Measurements from ENCODE around the gene VSTM5.

VSTM5 gene

GRCh38 chr11:93840180-93840579 is 10.2 kb downstream of the VSTM5 start:
- in situ Hi-C loops (cut with HindIII; ENCODE audit: low pct_unique_long_range_greater_than_20kb, low sequenced_read_pairs) = no loop called here
- no peak for TF ChIP-seq JUND (IDR thresholded peaks at IDR 0.05; ENCODE audit: low read depth)
- DNase-seq (ENCODE audit: low read depth in 1 of 2, low spot score in 1 of 2) = no peak

GRCh38 chr11:93838967-93839366 is 11.5 kb downstream of the VSTM5 start:
- in situ Hi-C loops (cut with HindIII; ENCODE audit: low pct_unique_long_range_greater_than_20kb, low sequenced_read_pairs) = no loop called here
- no peak for DNase-seq (ENCODE audit: low read depth in 1 of 2, low spot score in 1 of 2)

GRCh38 chr11:93832780-93833179 is 17.6 kb downstream of the VSTM5 start:
- no peak for DNase-seq (ENCODE audit: low read depth in 1 of 2, low spot score in 1 of 2)
- in situ Hi-C loops (cut with HindIII; ENCODE audit: low pct_unique_long_range_greater_than_20kb, low sequenced_read_pairs) = no loop called here
- no peak for TF ChIP-seq JUND (IDR thresholded peaks at IDR 0.05; ENCODE audit: low read depth)

More at GRCh38 chr11:93838967-93839366, 11.5 kb downstream of the VSTM5 start:
- no peak for TF ChIP-seq JUND (IDR thresholded peaks at IDR 0.05; ENCODE audit: low read depth)

- in situ Hi-C loops (cut with HindIII; ENCODE audit: low pct_unique_long_range_greater_than_20kb, low sequenced_read_pairs) = no loop called here
- TF ChIP-seq JUND (IDR thresholded peaks at IDR 0.05; ENCODE audit: low read depth) = no peak
- no peak for DNase-seq (ENCODE audit: low read depth in 1 of 2, low spot score in 1 of 2)
Observed at GRCh38 chr11:93831343-93832127, 18.9 kb downstream of the VSTM5 start.

GRCh38 chr11:93829598-93829997 is 20.8 kb downstream of the VSTM5 start:
- in situ Hi-C loops (cut with HindIII; ENCODE audit: low pct_unique_long_range_greater_than_20kb, low sequenced_read_pairs) = no loop called here
- no peak for DNase-seq (ENCODE audit: low read depth in 1 of 2, low spot score in 1 of 2)
- TF ChIP-seq JUND (IDR thresholded peaks at IDR 0.05; ENCODE audit: low read depth) = no peak

- no peak for TF ChIP-seq JUND (IDR thresholded peaks at IDR 0.05; ENCODE audit: low read depth)
- in situ Hi-C loops (cut with HindIII; ENCODE audit: low pct_unique_long_range_greater_than_20kb, low sequenced_read_pairs) = no loop called here
- no peak for DNase-seq (ENCODE audit: low read depth in 1 of 2, low spot score in 1 of 2)
Observed at GRCh38 chr11:93827363-93827762, 23.1 kb downstream of the VSTM5 start.

GRCh38 chr11:93823210-93823609 is 27.2 kb downstream of the VSTM5 start:
- TF ChIP-seq JUND (IDR thresholded peaks at IDR 0.05; ENCODE audit: low read depth) = no peak
- in situ Hi-C loops (cut with HindIII; ENCODE audit: low pct_unique_long_range_greater_than_20kb, low sequenced_read_pairs) = no loop called here
- DNase-seq (ENCODE audit: low read depth in 1 of 2, low spot score in 1 of 2) = no peak

- no peak for DNase-seq (ENCODE audit: low read depth in 1 of 2, low spot score in 1 of 2)
- in situ Hi-C loops (cut with HindIII; ENCODE audit: low pct_unique_long_range_greater_than_20kb, low sequenced_read_pairs) = no loop called here
- TF ChIP-seq JUND (IDR thresholded peaks at IDR 0.05; ENCODE audit: low read depth) = no peak
Observed at GRCh38 chr11:93822359-93822758, 28.1 kb downstream of the VSTM5 start.

- in situ Hi-C loops (cut with HindIII; ENCODE audit: low pct_unique_long_range_greater_than_20kb, low sequenced_read_pairs) = no loop called here
- no peak for DNase-seq (ENCODE audit: low read depth in 1 of 2, low spot score in 1 of 2)
- no peak for TF ChIP-seq JUND (IDR thresholded peaks at IDR 0.05; ENCODE audit: low read depth)
Observed at GRCh38 chr11:93821617-93822016, 28.8 kb downstream of the VSTM5 start.

- no peak for DNase-seq (ENCODE audit: low read depth in 1 of 2, low spot score in 1 of 2)
- TF ChIP-seq JUND (IDR thresholded peaks at IDR 0.05; ENCODE audit: low read depth) = no peak
- in situ Hi-C loops (cut with HindIII; ENCODE audit: low pct_unique_long_range_greater_than_20kb, low sequenced_read_pairs) = no loop called here
Observed at GRCh38 chr11:93820847-93821246, 29.6 kb downstream of the VSTM5 start.

- in situ Hi-C loops (cut with HindIII; ENCODE audit: low pct_unique_long_range_greater_than_20kb, low sequenced_read_pairs) = no loop called here
Observed at GRCh38 chr11:93819966-93820695, 30.3 kb downstream of the VSTM5 start.

GRCh38 chr11:93817426-93818348 is 32.7 kb downstream of the VSTM5 start:
- in situ Hi-C loops (cut with HindIII; ENCODE audit: low pct_unique_long_range_greater_than_20kb, low sequenced_read_pairs) = no loop called here
- DNase-seq (ENCODE audit: low read depth in 1 of 2, low spot score in 1 of 2) = peak in 1 of 2 experiments; percentile 9
- TF ChIP-seq JUND (IDR thresholded peaks at IDR 0.05; ENCODE audit: low read depth) = no peak

More at GRCh38 chr11:93819966-93820695, 30.3 kb downstream of the VSTM5 start:
- DNase-seq (ENCODE audit: low read depth in 1 of 2, low spot score in 1 of 2) = no peak
- no peak for TF ChIP-seq JUND (IDR thresholded peaks at IDR 0.05; ENCODE audit: low read depth)
